KOPT-K1 (cell line): ENCODE results near the gene CUEDC1.

Experiments
- H3K27ac ChIP-seq: fragments of 200-600 bp; sonication (generic); 2 replicates; pipeline ENCODE4 v1.5.1; 2016; ENCODE audit warnings: antibody characterized with exemption, mild to moderate bottlenecking, low read depth, low read length; ENCODE audit not compliant: poor library complexity, severe bottlenecking
- H3K36me3 ChIP-seq: fragments of 200-600 bp; sonication (generic); 2 replicates; pipeline ENCODE4 v1.5.1; 2017; ENCODE audit warnings: antibody characterized with exemption, mild to moderate bottlenecking, low read length, moderate library complexity; ENCODE audit not compliant: insufficient read depth
- H3K9me3 ChIP-seq: fragments of 200-600 bp; sonication (generic); 2 replicates; pipeline ENCODE4 v1.5.1; 2017; ENCODE audit warnings: antibody characterized with exemption, low read length, mild to moderate bottlenecking; ENCODE audit not compliant: insufficient read depth, poor library complexity, severe bottlenecking

CUEDC1 gene

GRCh38 chr17:57868910-57869616 lies 86.1 kb downstream of the CUEDC1 start:
- no peaks in the 10 kb centered on the region for H3K36me3 ChIP-seq
- H3K27ac ChIP-seq = peak overlapping the region; percentile 70
- H3K9me3 ChIP-seq = no peaks in the 10 kb centered on the region

- Histone ChIP-seq H3K36me3 (no peaks in the 10 kb centered on the region), H3K27ac (peak overlapping the region; percentile 70), H3K9me3 (no peaks in the 10 kb centered on the region)
Measured at GRCh38 chr17:57868007-57868909, 87.0 kb downstream of the CUEDC1 start.

- Histone ChIP-seq H3K36me3 (no peaks in the 10 kb centered on the region), H3K27ac (peak overlapping the region; percentile 70), H3K9me3 (no peaks in the 10 kb centered on the region)
Measured at GRCh38 chr17:57867126-57867525, 88.1 kb downstream of the CUEDC1 start.

- no peaks in the 10 kb centered on the region for H3K36me3 ChIP-seq
- H3K27ac ChIP-seq = peak overlapping the region; percentile 70
- no peaks in the 10 kb centered on the region for H3K9me3 ChIP-seq
Measured at GRCh38 chr17:57866723-57867122, 88.5 kb downstream of the CUEDC1 start.

- Histone ChIP-seq H3K9me3 (no peaks in the 10 kb centered on the region), H3K27ac (no peak overlapping the region), H3K36me3 (no peaks in the 10 kb centered on the region)
Measured at GRCh38 chr17:57866319-57866718, 88.9 kb downstream of the CUEDC1 start.

- Histone ChIP-seq H3K9me3 (no peaks in the 10 kb centered on the region), H3K27ac (no peak overlapping the region), H3K36me3 (no peaks in the 10 kb centered on the region)
Measured at GRCh38 chr17:57864273-57864672, 90.9 kb downstream of the CUEDC1 start.

- Histone ChIP-seq H3K27ac (no peak overlapping the region), H3K36me3 (no peaks in the 10 kb centered on the region)
Measured at GRCh38 chr17:57862694-57863667, 92.2 kb downstream of the CUEDC1 start.

GRCh38 chr17:57861790-57862693 lies 93.2 kb downstream of the CUEDC1 start:
- Histone ChIP-seq H3K9me3 (no peaks in the 10 kb centered on the region), H3K36me3 (no peaks in the 10 kb centered on the region), H3K27ac (no peak overlapping the region)

More at GRCh38 chr17:57862694-57863667, 92.2 kb downstream of the CUEDC1 start:
- no peaks in the 10 kb centered on the region for H3K9me3 ChIP-seq

GRCh38 chr17:57861000-57861789 lies 94.0 kb downstream of the CUEDC1 start:
- Histone ChIP-seq H3K27ac (peak overlapping the region; percentile 35), H3K36me3 (no peaks in the 10 kb centered on the region), H3K9me3 (no peaks in the 10 kb centered on the region)

- Histone ChIP-seq H3K36me3 (no peaks in the 10 kb centered on the region), H3K27ac (peak overlapping the region; percentile 35), H3K9me3 (no peaks in the 10 kb centered on the region)
Measured at GRCh38 chr17:57860414-57860999, 94.7 kb downstream of the CUEDC1 start.

- H3K27ac ChIP-seq = no peak overlapping the region
Measured at GRCh38 chr17:57859601-57860413, 95.4 kb downstream of the CUEDC1 start.

GRCh38 chr17:57858838-57859237 lies 96.4 kb downstream of the CUEDC1 start:
- Histone ChIP-seq H3K36me3 (no peaks in the 10 kb centered on the region), H3K27ac (no peak overlapping the region), H3K9me3 (no peaks in the 10 kb centered on the region)

More at GRCh38 chr17:57859601-57860413, 95.4 kb downstream of the CUEDC1 start:
- no peaks in the 10 kb centered on the region for H3K9me3 ChIP-seq
- H3K36me3 ChIP-seq = no peaks in the 10 kb centered on the region
